CD14-positive monocyte (primary cell): ENCODE results near the gene PSTPIP2. TPM values are rescaled to one million over a fixed set of nuclear protein-coding genes. Genes with fewer than 3 reads are reported as not detected.
A peak's percentile ranks its signal among the peaks of the same experiment; 100 is the strongest.

Source experiments
- DNase-seq, 3 donors: peaks; one replicate each; pipeline ENCODE4 v3.0.0-alpha.2; 2011 to 2022
- H2AFZ ChIP-seq: 2 replicates; pipeline ENCODE4 v1.6.0; 2012; ENCODE audit warnings: mild to moderate bottlenecking, low read depth, low read length, inconsistent platforms; ENCODE audit not compliant: insufficient read depth, poor library complexity, severe bottlenecking
- H3K27ac ChIP-seq, 2 donors: 1 replicate in 1 of 2; 2 replicates in 1 of 2; pipeline ENCODE4 v1.5.1; 2012 to 2013; ENCODE audit warnings: low read length in 2 of 2, control low read depth in 1 of 2, inconsistent platforms in 1 of 2, low read depth in 1 of 2, mild to moderate bottlenecking in 1 of 2
- H3K27me3 ChIP-seq, 2 donors: one replicate each; pipeline versions ENCODE4 v1.6.0 to v1.6.1; 2011 to 2013; ENCODE audit warnings: low read length in 2 of 2; ENCODE audit not compliant: control insufficient read depth in 2 of 2, insufficient read depth in 2 of 2
- H3K36me3 ChIP-seq, 2 donors: replicated peaks in 1 of 2; 1 replicate in 1 of 2; 2 replicates in 1 of 2; pipeline versions ENCODE4 v1.5.1 to v1.6.1; 2012 to 2013; ENCODE audit warnings: low read length in 2 of 2, control low read depth in 1 of 2, inconsistent platforms in 1 of 2, mild to moderate bottlenecking in 1 of 2; ENCODE audit not compliant: insufficient read depth in 2 of 2, control insufficient read depth in 1 of 2
- H3K4me1 ChIP-seq, 2 donors: 1 replicate in 1 of 2; 2 replicates in 1 of 2; pipeline versions ENCODE4 v1.5.1 to v1.6.1; 2012 to 2013; ENCODE audit warnings: low read length in 2 of 2, control low read depth in 1 of 2, inconsistent platforms in 1 of 2, mild to moderate bottlenecking in 1 of 2, moderate library complexity in 1 of 2; ENCODE audit not compliant: insufficient read depth in 2 of 2, control insufficient read depth in 1 of 2
- H3K4me2 ChIP-seq: replicated peaks from 2 replicates; pipeline ENCODE3; 2012; ENCODE audit warnings: low read length, moderate library complexity, mild to moderate bottlenecking; ENCODE audit not compliant: poor library complexity, severe bottlenecking; ENCODE audit errors: extremely low read depth
- H3K4me3 ChIP-seq, 3 experiments: fragments of 200-600 bp in 1 of 3; sonication (generic) in 1 of 3; replicated peaks in 1 of 3; 1 replicate in 2 of 3; 2 replicates in 1 of 3; pipeline ENCODE4 v1.5.1; 2011 to 2013; ENCODE audit warnings: low read length in 3 of 3, mild to moderate bottlenecking in 3 of 3, control low read depth in 2 of 3, low read depth in 2 of 3, inconsistent platforms in 1 of 3, moderate library complexity in 1 of 3
- H3K79me2 ChIP-seq: 2 replicates; pipeline ENCODE4 v1.6.0; 2012; ENCODE audit warnings: mild to moderate bottlenecking, control low read depth, inconsistent platforms, low read length, moderate library complexity; ENCODE audit not compliant: insufficient read depth
- H3K9ac ChIP-seq: 2 replicates; pipeline ENCODE4 v1.6.0; 2017; ENCODE audit warnings: low read length, mild to moderate bottlenecking; ENCODE audit not compliant: insufficient read depth, poor library complexity, severe bottlenecking
- H3K9me3 ChIP-seq, 2 donors: replicated peaks in 1 of 2; 1 replicate in 1 of 2; 2 replicates in 1 of 2; pipeline versions ENCODE4 v1.5.1 to v1.6.1; 2012 to 2013; ENCODE audit warnings: low read length in 2 of 2, control low read depth in 1 of 2; ENCODE audit not compliant: control insufficient read depth in 1 of 2, insufficient read depth in 1 of 2
- H4K20me1 ChIP-seq: 2 replicates; pipeline ENCODE4 v1.6.0; 2012; ENCODE audit warnings: mild to moderate bottlenecking, low read length, control low read depth, moderate library complexity; ENCODE audit not compliant: insufficient read depth
- H3K27ac Mint-ChIP-seq, 7 donors: one replicate each; pipeline ENCODE4 v1.8.0; 2020; ENCODE audit warnings: mild to moderate bottlenecking in 7 of 7, mixed read lengths in 7 of 7, moderate library complexity in 6 of 7, inconsistent platforms in 2 of 7
- H3K27me3 Mint-ChIP-seq, 3 donors: one replicate each; pipeline ENCODE4 v1.8.0; 2021 to 2022; ENCODE audit warnings: low read depth in 3 of 3, mild to moderate bottlenecking in 3 of 3, mixed read lengths in 3 of 3, moderate library complexity in 3 of 3, inconsistent platforms in 1 of 3
- H3K36me3 Mint-ChIP-seq, 2 donors: one replicate each; pipeline ENCODE4 v1.8.0; 2020; ENCODE audit warnings: mixed read lengths in 2 of 2, inconsistent platforms in 1 of 2, mild to moderate bottlenecking in 1 of 2
- H3K4me1 Mint-ChIP-seq: one replicate; pipeline ENCODE4 v1.8.0; 2020; ENCODE audit warnings: mild to moderate bottlenecking, mixed read lengths
- H3K4me3 Mint-ChIP-seq, 2 donors: one replicate each; pipeline ENCODE4 v1.8.0; 2020; ENCODE audit warnings: mild to moderate bottlenecking in 2 of 2, mixed read lengths in 2 of 2, moderate library complexity in 1 of 2
- H3K9me3 Mint-ChIP-seq, 7 donors: one replicate each; pipeline ENCODE4 v1.8.0; 2020 to 2022; ENCODE audit warnings: mixed read lengths in 7 of 7, mild to moderate bottlenecking in 6 of 7, moderate library complexity in 6 of 7, inconsistent platforms in 2 of 7
- WGBS: methylation state at CpG from one replicate; pipeline ENCODE4 v1.1.5; 2013; ENCODE audit warnings: missing lambda C conversion rate; ENCODE audit not compliant: insufficient coverage; 5-methylcytosine and 5-hydroxymethylcytosine counted together
- intact Hi-C, 2 donors: fragments of 100-400 bp; cut with micrococcal nuclease; formaldehyde crosslinking; loops; one replicate each; pipeline versions ENCODE4 v1.15.0 to v1.15.1; 2023
- polyA plus RNA-seq, 3 donors: library from polyadenylated mRNA; depleted of rRNA in 1 of 3; unstranded in 2 of 3; stranded (reverse) in 1 of 3; fragments of 300-500 nt in 2 of 3; fragments of >200 nt in 1 of 3; fragmentation: Illumina TruSeq in 2 of 3; gene quantifications; 1 replicate in 2 of 3; 2 replicates in 1 of 3; pipeline ENCODE4 v1.2.3, GENCODE V29; 2012 to 2021
- TF ChIP-seq, protein P1 (sequence below): fragments of 200-600 bp; IDR thresholded peaks from one replicate; pipeline ENCODE4 v1.8.0; 2022; ENCODE audit warnings: antibody characterized with exemption, mild to moderate bottlenecking

PSTPIP2 gene
- polyA plus RNA-seq, 3 donors = 35.0 to 64.1 (median 42.3) TPM

GRCh38 chr18:46035696-46036680 is 36.1 kb downstream of the PSTPIP2 start:
- peaks cover 25 to 83% of the 10 kb centered on the region in 2 donors for H3K36me3 ChIP-seq
- H3K4me3 Mint-ChIP-seq = no peak overlapping the region
- DNase-seq = no peak

DNA sequence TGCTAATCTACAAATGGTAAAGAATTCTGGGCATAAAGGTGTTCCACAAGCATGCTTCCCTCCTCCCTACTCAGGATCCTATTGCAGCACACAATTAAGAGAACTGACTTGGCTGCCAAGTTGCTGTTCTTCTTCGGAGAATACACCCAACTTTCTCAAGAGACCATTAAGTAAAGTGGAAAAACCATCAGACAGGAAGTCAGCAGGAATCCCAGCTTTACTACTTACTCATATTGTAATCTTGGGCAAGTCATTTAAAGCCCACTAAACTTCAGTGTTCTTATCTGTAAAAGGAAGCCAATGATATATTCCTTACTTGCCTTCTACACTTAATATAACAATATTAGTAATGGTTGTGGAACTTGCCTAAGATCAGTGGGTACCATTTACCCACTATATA is 37.8 kb downstream of the PSTPIP2 start:
- Histone ChIP-seq H3K79me2 (peaks cover 9% of the 10 kb centered on the region), H3K4me3 (no peak overlapping the region), H3K4me2 (no peak overlapping the region), H3K9ac (no peak overlapping the region), H3K36me3 (peaks cover 18 to 79% of the 10 kb centered on the region in 2 donors), H3K27ac (no peak overlapping the region), H3K4me1 (peaks cover 3 to 7% of the 10 kb centered on the region in 2 donors), H3K9me3 (no peaks in the 10 kb centered on the region), H2AFZ (no peak overlapping the region), H3K27me3 (no peaks in the 10 kb centered on the region), H4K20me1 (peaks cover 64% of the 10 kb centered on the region)
- WGBS = no CpG with 5 or more reads among the region's 1 CpG
- intact Hi-C loops = no loop called here
- no peak for DNase-seq
- Mint-ChIP-seq H3K36me3 (peaks cover 68 to 77% of the 10 kb centered on the region in 2 donors), H3K27ac (no peak overlapping the region), H3K27me3 (peaks cover 0 to 2% (median 0%) of the 10 kb centered on the region in 3 donors), H3K4me1 (peaks cover 24% of the 10 kb centered on the region), H3K9me3 (peaks cover 0 to 4% (median 0%) of the 10 kb centered on the region in 7 donors), H3K4me3 (no peak overlapping the region)
- TF ChIP-seq, protein P1, sequence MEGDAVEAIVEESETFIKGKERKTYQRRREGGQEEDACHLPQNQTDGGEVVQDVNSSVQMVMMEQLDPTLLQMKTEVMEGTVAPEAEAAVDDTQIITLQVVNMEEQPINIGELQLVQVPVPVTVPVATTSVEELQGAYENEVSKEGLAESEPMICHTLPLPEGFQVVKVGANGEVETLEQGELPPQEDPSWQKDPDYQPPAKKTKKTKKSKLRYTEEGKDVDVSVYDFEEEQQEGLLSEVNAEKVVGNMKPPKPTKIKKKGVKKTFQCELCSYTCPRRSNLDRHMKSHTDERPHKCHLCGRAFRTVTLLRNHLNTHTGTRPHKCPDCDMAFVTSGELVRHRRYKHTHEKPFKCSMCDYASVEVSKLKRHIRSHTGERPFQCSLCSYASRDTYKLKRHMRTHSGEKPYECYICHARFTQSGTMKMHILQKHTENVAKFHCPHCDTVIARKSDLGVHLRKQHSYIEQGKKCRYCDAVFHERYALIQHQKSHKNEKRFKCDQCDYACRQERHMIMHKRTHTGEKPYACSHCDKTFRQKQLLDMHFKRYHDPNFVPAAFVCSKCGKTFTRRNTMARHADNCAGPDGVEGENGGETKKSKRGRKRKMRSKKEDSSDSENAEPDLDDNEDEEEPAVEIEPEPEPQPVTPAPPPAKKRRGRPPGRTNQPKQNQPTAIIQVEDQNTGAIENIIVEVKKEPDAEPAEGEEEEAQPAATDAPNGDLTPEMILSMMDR = no peak

More at GRCh38 chr18:46035696-46036680, 36.1 kb downstream of the PSTPIP2 start:
- Histone ChIP-seq H3K27me3 (no peaks in the 10 kb centered on the region), H2AFZ (no peak overlapping the region), H3K9ac (no peak overlapping the region), H4K20me1 (peaks cover 75% of the 10 kb centered on the region), H3K27ac (no peak overlapping the region), H3K79me2 (peaks cover 13% of the 10 kb centered on the region), H3K4me3 (no peak overlapping the region), H3K9me3 (no peaks in the 10 kb centered on the region), H3K4me2 (no peak overlapping the region), H3K4me1 (peaks cover 7 to 13% of the 10 kb centered on the region in 2 donors)
- H3K36me3 Mint-ChIP-seq = peaks cover 66 to 75% of the 10 kb centered on the region in 2 donors
- H3K4me1 Mint-ChIP-seq = peaks cover 27% of the 10 kb centered on the region
- intact Hi-C loops = no loop called here
- TF ChIP-seq, protein P1 = no peak
- H3K27ac Mint-ChIP-seq = peak overlapping the region in 4 of 7 donors; percentile 32 to 76 (median 58)
- peaks cover 0 to 4% (median 0%) of the 10 kb centered on the region in 7 donors for H3K9me3 Mint-ChIP-seq
- no peaks in the 10 kb centered on the region for H3K27me3 Mint-ChIP-seq
- 90% methylated on average over 2 of the region's 2 CpGs for WGBS
